ENCODE measurements around the gene ABHD16A.
"Not testable (repeated sequence)": the region's sequence is repeated elsewhere in the genome, so short reads cannot be mapped to it uniquely, and the experiment has no call there.

Gene ABHD16A

GRCh38 chr6:31713991-31714684 is 11.0 kb upstream of the ABHD16A start:
- no peak for DNase-seq (ENCODE audit: low read depth in 3 of 3)

DNA sequence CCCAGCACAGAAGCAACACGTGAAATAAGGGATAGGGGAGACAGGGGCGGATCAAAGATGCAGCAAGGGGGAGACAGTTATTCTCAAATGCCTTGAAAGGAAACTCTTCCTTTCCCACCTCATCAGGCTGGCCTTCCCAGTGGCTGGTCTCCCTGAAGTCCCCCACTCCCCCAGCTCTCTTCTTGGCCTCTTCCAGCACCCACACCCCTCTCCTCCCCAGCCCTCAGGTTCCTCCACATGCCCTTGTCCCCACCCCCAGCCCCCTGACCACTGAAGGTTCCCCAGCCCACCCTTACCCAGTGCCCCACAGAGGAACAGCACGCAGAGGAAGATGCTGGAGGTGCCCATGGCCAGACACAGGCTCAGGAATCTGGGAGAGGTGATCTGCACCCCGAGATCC is 10.3 kb upstream of the ABHD16A start:
- DNase-seq (ENCODE audit: low read depth in 3 of 3), result no peak

- DNase-seq (ENCODE audit: low read depth in 3 of 3), result no peak
Observed at GRCh38 chr6:31712296-31712695, 9.2 kb upstream of the ABHD16A start.

GRCh38 chr6:31711233-31711632 is 8.1 kb upstream of the ABHD16A start:
- no peak for DNase-seq (ENCODE audit: low read depth in 3 of 3)

- no peak for DNase-seq (ENCODE audit: low read depth in 3 of 3)
Observed at GRCh38 chr6:31710523-31711219, 7.5 kb upstream of the ABHD16A start.

DNA sequence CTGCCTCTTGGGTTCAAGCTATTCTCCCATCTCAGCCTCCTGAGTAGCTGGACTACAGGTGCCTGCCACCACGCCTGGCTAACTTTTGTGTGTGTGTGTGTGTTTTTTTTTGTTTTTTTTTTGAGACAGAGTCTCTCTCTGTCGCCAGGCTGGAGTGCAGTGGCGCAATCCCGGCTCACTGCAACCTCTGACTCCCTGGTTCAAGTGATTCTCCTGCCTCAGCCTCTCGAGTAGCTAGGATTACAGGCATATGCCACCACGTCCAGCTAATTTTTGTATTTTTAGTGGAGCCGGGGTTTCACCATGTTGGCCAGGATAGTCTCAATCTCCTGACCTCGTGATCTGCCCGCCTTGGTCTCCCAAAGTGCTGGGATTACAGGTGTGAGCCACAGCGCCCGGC is 6.0 kb upstream of the ABHD16A start:
- not testable (repeated sequence) for DNase-seq (ENCODE audit: low read depth in 3 of 3)

- no peak for DNase-seq (ENCODE audit: low read depth in 3 of 3)
Observed at GRCh38 chr6:31708224-31708623, 5.1 kb upstream of the ABHD16A start.

- no peak for DNase-seq (ENCODE audit: low read depth in 3 of 3)
Observed at GRCh38 chr6:31707701-31708100, 4.6 kb upstream of the ABHD16A start.

- DNase-seq (ENCODE audit: low read depth in 3 of 3), result no peak
Observed at GRCh38 chr6:31706599-31706998, 3.5 kb upstream of the ABHD16A start, which contains the start of gene LY6G6F. Gene LY6G6F, plus strand, starts transcription at chr6:31706866. Its CDS starts 41 bp downstream, at chr6:31706907.

- no peak for DNase-seq (ENCODE audit: low read depth in 3 of 3)
Observed at GRCh38 chr6:31705931-31706330, 2.8 kb upstream of the ABHD16A start.

- DNase-seq (ENCODE audit: low read depth in 3 of 3), result peak in 1 of 3 donors; percentile 38
Observed at GRCh38 chr6:31702405-31702818, 712 bp downstream of the ABHD16A start.

- DNase-seq (ENCODE audit: low read depth in 3 of 3), result no peak
Observed at GRCh38 chr6:31701666-31702404, 1.3 kb downstream of the ABHD16A start.

DNA sequence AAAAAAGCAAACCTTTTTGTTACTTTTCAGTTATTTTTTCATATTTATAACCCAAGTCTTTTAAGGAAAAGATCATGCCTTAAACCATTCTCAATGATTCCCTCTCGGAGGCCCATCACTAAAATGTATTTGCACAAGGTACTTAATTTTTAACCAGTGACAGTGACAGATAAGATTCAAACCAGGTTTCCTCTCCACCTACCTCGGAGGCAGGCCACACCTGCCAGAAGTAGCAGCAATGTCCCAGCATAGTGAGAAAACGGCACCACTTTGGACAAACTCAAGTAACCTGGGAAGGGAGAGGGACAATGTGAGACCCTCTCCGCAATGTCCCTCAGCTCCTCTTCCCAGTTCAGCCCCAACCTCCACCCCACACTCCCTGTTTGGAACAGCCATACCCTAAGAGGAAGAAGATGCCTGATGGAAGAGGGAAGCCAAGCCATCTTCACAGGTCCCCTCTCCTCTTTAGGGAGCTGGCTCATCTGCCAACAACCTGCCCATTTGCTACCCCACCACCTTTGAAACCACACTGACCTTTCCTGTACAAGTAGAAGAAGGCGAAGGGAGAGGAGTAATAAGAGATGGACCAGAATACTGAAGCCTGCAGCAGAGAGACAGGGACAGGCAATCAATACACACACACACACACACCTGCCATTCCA is 2.3 kb downstream of the ABHD16A start:
- no peak for DNase-seq (ENCODE audit: low read depth in 3 of 3)

GRCh38 chr6:31697555-31697954 is 5.6 kb downstream of the ABHD16A start:
- no peak for DNase-seq (ENCODE audit: low read depth in 3 of 3)

- DNase-seq (ENCODE audit: low read depth in 3 of 3), result no peak
Observed at GRCh38 chr6:31693535-31693934, 9.6 kb downstream of the ABHD16A start.

DNA sequence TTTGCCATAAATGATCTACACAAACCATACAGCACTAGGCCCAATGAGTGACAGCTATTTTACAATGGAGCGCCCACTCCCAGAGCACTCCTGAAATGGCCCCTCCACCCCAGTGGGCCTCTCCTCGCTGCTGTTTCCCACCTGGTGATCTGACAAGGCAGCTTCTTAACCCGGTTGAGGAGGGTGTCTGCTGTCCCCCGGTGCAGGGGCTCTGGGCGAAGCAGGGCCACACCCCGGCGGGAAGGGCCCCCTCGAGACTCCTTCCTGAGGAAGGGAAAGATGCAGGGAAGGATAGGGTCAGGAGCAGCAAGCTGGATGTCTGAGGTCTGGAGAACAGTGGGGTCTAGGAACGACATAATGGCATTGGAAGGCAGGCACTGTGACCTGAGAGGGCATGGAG is 10.2 kb downstream of the ABHD16A start:
- DNase-seq (ENCODE audit: low read depth in 3 of 3), result no peak

GRCh38 chr6:31692353-31692752 is 10.8 kb downstream of the ABHD16A start:
- DNase-seq (ENCODE audit: low read depth in 3 of 3), result no peak

GRCh38 chr6:31691564-31692108 is 11.5 kb downstream of the ABHD16A start:
- no peak for DNase-seq (ENCODE audit: low read depth in 3 of 3)

DNA sequence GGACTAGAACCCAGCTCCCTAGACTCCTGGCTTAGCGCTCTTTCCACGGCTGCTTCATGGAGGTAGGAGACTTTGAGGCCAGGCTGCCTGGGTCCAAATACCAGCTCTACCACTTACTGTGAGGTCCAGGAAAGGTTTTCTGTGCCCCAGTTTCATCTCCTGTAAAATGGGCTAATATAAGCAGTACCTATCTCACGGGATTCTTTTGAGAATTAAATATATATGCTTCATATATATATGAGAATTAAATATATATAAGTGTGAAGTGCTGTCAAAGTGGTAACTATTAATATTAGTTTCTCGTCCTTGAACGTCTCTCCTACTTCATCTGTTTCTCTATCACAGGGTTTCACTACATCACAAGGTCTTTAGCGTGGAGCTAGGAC is 12.1 kb downstream of the ABHD16A start:
- no peak for DNase-seq (ENCODE audit: low read depth in 3 of 3)

DNA sequence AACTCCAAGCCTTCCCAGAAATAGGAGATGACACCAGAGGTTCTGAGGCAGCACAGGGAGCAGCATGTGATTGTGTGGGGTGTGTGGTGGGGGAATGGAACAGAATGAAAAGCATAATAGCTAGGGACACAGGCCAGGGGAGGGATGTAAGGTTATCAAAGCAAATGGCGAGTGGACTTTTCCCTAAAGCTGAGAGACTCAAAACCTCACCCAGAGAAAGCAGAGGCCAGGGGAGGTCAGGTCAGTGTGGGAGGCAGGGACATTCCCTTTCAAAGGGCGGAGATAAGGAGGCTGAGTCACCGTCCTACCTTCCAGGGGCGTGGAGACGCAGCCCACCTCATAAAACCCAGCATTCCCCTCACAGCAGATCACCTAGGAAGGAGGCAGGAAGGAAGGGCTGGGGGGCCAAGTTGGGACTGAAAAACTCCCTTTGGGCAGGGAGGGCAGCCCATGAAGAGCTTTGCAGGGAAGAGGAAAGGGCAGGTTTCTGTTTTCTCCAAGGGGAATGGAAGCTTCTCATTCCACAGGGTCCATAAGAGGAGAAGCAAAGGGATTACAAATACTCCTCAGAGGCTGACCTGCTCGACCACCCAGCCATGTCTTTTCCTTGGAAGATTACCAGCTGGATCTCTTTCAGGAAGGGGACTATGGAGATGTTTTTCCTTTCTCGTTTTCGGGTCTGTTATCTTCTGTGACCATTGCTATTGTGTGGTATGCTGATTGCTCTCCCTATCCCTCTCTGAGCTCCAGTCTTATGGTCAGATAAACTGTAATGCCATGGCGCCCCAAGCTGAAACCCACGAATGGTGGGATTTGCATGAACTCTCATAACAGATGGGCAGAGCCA is 12.7 kb downstream of the ABHD16A start:
- no peak for DNase-seq (ENCODE audit: low read depth in 3 of 3)
